K562 (cell line): ENCODE measurements around the gene DTNBP1.

ENCODE experiments used
- ARHGAP35 ChIP-seq: fragments of 450-650 bp; IDR thresholded peaks from 2 replicates; pipeline ENCODE4 v1.6.1; 2018; ENCODE audit not compliant: partially characterized antibody
- BACH1 ChIP-seq: fragments of 200-800 bp; sonication (Bioruptor generic); IDR thresholded peaks from 2 replicates; pipeline ENCODE4 v1.6.1; 2016; ENCODE audit warnings: missing genetic modification characterization, missing compliant biosample characterization
- CBFA2T2 ChIP-seq: fragments of 450-650 bp; conservative IDR thresholded peaks from 2 replicates; pipeline ENCODE4 v1.6.1; 2017; ENCODE audit warnings: mild to moderate bottlenecking
- ETV1 ChIP-seq: fragments of 450-650 bp; conservative IDR thresholded peaks from 2 replicates; pipeline ENCODE4 v1.6.1; 2016; ENCODE audit warnings: missing genetic modification characterization, control low read depth, low read depth, missing compliant biosample characterization
- JUND ChIP-seq, 2 experiments: IDR thresholded peaks; 2 replicates in 1 of 2; 3 replicates in 1 of 2; pipeline ENCODE4 v1.6.1; 2011; ENCODE audit warnings: borderline replicate concordance in 2 of 2, low read depth in 2 of 2, low read length in 2 of 2, improper control_type of control experiment in 1 of 2, missing biosample characterization in 1 of 2, missing genetic modification characterization in 1 of 2, missing genetic modification reagents in 1 of 2
- MTA1 ChIP-seq: fragments of 450-650 bp; IDR thresholded peaks from 2 replicates; pipeline ENCODE4 v1.6.1; 2017; ENCODE audit warnings: borderline replicate concordance
- TF ChIP-seq, protein P1 (sequence below): sonication (generic); formaldehyde crosslinking; IDR thresholded peaks from 2 replicates; pipeline ENCODE4 v1.8.0; 2022; ENCODE audit warnings: mild to moderate bottlenecking, missing genetic modification reagents
- TF ChIP-seq, protein P2 (sequence below), 3 experiments: IDR thresholded peaks in 2 of 3; conservative IDR thresholded peaks in 1 of 3; 2 replicates each; pipeline ENCODE4 v1.5.1; 2011 to 2012; ENCODE audit warnings: low read length in 3 of 3, mild to moderate bottlenecking in 3 of 3, control low read depth in 2 of 3, improper control_type of control experiment in 1 of 3, inconsistent platforms in 1 of 3, low read depth in 1 of 3, mixed read lengths in 1 of 3, moderate library complexity in 1 of 3; ENCODE audit not compliant: insufficient read depth in 2 of 3
- TF ChIP-seq, protein P3 (sequence below): fragments of 450-650 bp; IDR thresholded peaks from 2 replicates; pipeline ENCODE4 v1.6.1; 2014; ENCODE audit warnings: low read depth, mild to moderate bottlenecking, moderate library complexity, borderline replicate concordance
- TF ChIP-seq, protein P4 (sequence below): sonication (generic); formaldehyde crosslinking; IDR thresholded peaks from 2 replicates; pipeline ENCODE4 v1.8.0; 2023; ENCODE audit warnings: mild to moderate bottlenecking, missing genetic modification reagents
- TF ChIP-seq, protein P5 (sequence below): fragments of 250-450 bp; sonication (Bioruptor Pico); IDR thresholded peaks from 2 replicates; pipeline ENCODE4 v1.9.0; 2021; ENCODE audit warnings: mild to moderate bottlenecking
- TF ChIP-seq, protein P6 (sequence below): fragments of 150-350 bp; IDR thresholded peaks from 2 replicates; pipeline ENCODE4 v1.6.1; 2014; ENCODE audit warnings: low read depth, mild to moderate bottlenecking, low read length, borderline replicate concordance

DNA sequence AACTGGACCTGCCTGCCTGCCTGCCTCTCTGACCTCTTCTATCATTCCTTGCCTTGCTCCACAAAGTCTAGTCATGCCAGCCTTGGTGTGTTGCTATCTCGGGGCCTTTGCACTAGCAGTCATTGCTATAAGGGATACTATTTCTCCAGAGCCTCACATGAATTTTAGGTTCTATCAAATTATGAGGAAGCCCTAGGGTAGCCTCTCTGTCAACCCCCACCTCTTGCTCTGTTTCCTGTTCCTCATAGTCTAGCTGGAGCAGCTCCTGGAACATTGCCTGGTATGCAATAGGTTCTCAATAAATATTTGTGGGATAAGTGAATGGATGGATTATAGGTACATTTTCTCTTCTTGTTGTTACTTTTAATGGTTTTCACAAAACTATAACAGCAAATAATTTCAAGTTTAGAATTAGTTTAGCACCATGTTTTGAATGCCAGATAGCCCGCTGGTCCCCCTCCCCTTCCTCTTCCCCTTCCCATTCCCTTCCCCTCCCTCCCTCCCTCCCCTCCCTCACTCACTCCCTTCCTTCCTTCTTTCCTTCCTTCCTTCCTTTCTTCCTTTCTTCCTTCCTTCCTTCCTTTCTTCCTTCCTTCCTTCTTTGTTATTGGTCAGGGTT is 46.9 kb upstream of the DTNBP1 start:
- TF ChIP-seq, protein P1, sequence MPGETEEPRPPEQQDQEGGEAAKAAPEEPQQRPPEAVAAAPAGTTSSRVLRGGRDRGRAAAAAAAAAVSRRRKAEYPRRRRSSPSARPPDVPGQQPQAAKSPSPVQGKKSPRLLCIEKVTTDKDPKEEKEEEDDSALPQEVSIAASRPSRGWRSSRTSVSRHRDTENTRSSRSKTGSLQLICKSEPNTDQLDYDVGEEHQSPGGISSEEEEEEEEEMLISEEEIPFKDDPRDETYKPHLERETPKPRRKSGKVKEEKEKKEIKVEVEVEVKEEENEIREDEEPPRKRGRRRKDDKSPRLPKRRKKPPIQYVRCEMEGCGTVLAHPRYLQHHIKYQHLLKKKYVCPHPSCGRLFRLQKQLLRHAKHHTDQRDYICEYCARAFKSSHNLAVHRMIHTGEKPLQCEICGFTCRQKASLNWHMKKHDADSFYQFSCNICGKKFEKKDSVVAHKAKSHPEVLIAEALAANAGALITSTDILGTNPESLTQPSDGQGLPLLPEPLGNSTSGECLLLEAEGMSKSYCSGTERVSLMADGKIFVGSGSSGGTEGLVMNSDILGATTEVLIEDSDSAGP (CRISPR knock-in tag), result no peak
- TF ChIP-seq ARHGAP35 (no peak), JUND (IDR thresholded peaks at IDR 0.05; ENCODE audit: borderline replicate concordance, low read depth, low read length) (no peak), JUND (tag; IDR thresholded peaks at IDR 0.05; ENCODE audit: borderline replicate concordance, low read depth, low read length) (no peak), MTA1 (no peak), ETV1 (tag) (no peak), CBFA2T2 (no peak), BACH1 (no peak)
- TF ChIP-seq, protein P2, sequence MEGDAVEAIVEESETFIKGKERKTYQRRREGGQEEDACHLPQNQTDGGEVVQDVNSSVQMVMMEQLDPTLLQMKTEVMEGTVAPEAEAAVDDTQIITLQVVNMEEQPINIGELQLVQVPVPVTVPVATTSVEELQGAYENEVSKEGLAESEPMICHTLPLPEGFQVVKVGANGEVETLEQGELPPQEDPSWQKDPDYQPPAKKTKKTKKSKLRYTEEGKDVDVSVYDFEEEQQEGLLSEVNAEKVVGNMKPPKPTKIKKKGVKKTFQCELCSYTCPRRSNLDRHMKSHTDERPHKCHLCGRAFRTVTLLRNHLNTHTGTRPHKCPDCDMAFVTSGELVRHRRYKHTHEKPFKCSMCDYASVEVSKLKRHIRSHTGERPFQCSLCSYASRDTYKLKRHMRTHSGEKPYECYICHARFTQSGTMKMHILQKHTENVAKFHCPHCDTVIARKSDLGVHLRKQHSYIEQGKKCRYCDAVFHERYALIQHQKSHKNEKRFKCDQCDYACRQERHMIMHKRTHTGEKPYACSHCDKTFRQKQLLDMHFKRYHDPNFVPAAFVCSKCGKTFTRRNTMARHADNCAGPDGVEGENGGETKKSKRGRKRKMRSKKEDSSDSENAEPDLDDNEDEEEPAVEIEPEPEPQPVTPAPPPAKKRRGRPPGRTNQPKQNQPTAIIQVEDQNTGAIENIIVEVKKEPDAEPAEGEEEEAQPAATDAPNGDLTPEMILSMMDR (IDR thresholded peaks at IDR 0.05 in 2 of 3, conservative IDR thresholded peaks at IDR 0.05 in 1 of 3; ENCODE audit: insufficient read depth in 2 of 3, low read depth in 1 of 3, low read length in 3 of 3), result no peak
- TF ChIP-seq, protein P3, sequence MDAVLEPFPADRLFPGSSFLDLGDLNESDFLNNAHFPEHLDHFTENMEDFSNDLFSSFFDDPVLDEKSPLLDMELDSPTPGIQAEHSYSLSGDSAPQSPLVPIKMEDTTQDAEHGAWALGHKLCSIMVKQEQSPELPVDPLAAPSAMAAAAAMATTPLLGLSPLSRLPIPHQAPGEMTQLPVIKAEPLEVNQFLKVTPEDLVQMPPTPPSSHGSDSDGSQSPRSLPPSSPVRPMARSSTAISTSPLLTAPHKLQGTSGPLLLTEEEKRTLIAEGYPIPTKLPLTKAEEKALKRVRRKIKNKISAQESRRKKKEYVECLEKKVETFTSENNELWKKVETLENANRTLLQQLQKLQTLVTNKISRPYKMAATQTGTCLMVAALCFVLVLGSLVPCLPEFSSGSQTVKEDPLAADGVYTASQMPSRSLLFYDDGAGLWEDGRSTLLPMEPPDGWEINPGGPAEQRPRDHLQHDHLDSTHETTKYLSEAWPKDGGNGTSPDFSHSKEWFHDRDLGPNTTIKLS, result no peak
- TF ChIP-seq, protein P4, sequence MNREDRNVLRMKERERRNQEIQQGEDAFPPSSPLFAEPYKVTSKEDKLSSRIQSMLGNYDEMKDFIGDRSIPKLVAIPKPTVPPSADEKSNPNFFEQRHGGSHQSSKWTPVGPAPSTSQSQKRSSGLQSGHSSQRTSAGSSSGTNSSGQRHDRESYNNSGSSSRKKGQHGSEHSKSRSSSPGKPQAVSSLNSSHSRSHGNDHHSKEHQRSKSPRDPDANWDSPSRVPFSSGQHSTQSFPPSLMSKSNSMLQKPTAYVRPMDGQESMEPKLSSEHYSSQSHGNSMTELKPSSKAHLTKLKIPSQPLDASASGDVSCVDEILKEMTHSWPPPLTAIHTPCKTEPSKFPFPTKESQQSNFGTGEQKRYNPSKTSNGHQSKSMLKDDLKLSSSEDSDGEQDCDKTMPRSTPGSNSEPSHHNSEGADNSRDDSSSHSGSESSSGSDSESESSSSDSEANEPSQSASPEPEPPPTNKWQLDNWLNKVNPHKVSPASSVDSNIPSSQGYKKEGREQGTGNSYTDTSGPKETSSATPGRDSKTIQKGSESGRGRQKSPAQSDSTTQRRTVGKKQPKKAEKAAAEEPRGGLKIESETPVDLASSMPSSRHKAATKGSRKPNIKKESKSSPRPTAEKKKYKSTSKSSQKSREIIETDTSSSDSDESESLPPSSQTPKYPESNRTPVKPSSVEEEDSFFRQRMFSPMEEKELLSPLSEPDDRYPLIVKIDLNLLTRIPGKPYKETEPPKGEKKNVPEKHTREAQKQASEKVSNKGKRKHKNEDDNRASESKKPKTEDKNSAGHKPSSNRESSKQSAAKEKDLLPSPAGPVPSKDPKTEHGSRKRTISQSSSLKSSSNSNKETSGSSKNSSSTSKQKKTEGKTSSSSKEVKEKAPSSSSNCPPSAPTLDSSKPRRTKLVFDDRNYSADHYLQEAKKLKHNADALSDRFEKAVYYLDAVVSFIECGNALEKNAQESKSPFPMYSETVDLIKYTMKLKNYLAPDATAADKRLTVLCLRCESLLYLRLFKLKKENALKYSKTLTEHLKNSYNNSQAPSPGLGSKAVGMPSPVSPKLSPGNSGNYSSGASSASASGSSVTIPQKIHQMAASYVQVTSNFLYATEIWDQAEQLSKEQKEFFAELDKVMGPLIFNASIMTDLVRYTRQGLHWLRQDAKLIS (CRISPR knock-in tag), result no peak
- TF ChIP-seq, protein P5, sequence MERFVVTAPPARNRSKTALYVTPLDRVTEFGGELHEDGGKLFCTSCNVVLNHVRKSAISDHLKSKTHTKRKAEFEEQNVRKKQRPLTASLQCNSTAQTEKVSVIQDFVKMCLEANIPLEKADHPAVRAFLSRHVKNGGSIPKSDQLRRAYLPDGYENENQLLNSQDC (CRISPR knock-in tag), result no peak
- TF ChIP-seq, protein P6, sequence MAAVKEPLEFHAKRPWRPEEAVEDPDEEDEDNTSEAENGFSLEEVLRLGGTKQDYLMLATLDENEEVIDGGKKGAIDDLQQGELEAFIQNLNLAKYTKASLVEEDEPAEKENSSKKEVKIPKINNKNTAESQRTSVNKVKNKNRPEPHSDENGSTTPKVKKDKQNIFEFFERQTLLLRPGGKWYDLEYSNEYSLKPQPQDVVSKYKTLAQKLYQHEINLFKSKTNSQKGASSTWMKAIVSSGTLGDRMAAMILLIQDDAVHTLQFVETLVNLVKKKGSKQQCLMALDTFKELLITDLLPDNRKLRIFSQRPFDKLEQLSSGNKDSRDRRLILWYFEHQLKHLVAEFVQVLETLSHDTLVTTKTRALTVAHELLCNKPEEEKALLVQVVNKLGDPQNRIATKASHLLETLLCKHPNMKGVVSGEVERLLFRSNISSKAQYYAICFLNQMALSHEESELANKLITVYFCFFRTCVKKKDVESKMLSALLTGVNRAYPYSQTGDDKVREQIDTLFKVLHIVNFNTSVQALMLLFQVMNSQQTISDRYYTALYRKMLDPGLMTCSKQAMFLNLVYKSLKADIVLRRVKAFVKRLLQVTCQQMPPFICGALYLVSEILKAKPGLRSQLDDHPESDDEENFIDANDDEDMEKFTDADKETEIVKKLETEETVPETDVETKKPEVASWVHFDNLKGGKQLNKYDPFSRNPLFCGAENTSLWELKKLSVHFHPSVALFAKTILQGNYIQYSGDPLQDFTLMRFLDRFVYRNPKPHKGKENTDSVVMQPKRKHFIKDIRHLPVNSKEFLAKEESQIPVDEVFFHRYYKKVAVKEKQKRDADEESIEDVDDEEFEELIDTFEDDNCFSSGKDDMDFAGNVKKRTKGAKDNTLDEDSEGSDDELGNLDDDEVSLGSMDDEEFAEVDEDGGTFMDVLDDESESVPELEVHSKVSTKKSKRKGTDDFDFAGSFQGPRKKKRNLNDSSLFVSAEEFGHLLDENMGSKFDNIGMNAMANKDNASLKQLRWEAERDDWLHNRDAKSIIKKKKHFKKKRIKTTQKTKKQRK, result no peak
